CD4-positive, alpha-beta T cell (primary cell): ENCODE results near the gene BRDT. TPM values are rescaled to one million over a fixed set of nuclear protein-coding genes. Genes with fewer than 3 reads are reported as not detected.

Experiments
- ATAC-seq: fragments of 200-7000 bp; cut with Tn5 transposase; one replicate; pipeline ENCODE4 v1.10.0; 2022; ENCODE audit warnings: mild to moderate bottlenecking; ENCODE audit not compliant: poor library complexity
- CTCF ChIA-PET: fragments of 350-600 bp; sonication (Branson Sonifier 250); formaldehyde crosslinking; loops from one replicate; lab custom pipeline; 2021; ENCODE audit warnings: antibody characterized with exemption, inconsistent platforms; lab: Charles Lee
- POLR2A ChIA-PET: fragments of 350-600 bp; sonication (Branson Sonifier 250); formaldehyde crosslinking; loops from one replicate; lab custom pipeline; 2021; ENCODE audit warnings: antibody characterized with exemption, inconsistent platforms; lab: Charles Lee
- DNase-seq, 14 experiments: peaks; one replicate each; pipeline ENCODE4 v3.0.0-alpha.2; 2013 to 2020; ENCODE audit warnings: mixed read lengths in 2 of 14
- H3K27ac ChIP-seq, 2 donors: one replicate each; pipeline versions ENCODE4 v1.5.1 to v1.7.0; 2013; ENCODE audit warnings: low read length in 2 of 2, low read depth in 1 of 2, mild to moderate bottlenecking in 1 of 2
- H3K27me3 ChIP-seq, 2 experiments: 1 replicate in 1 of 2; 2 replicates in 1 of 2; pipeline versions ENCODE4 v1.6.1 to v1.7.0; 2013; ENCODE audit warnings: low read length in 2 of 2, control low read depth in 1 of 2, mild to moderate bottlenecking in 1 of 2, moderate library complexity in 1 of 2; ENCODE audit not compliant: insufficient read depth in 2 of 2, control insufficient read depth in 1 of 2
- H3K36me3 ChIP-seq: one replicate; pipeline ENCODE4 v1.6.1; 2013; ENCODE audit warnings: low read length, control low read depth; ENCODE audit not compliant: insufficient read depth
- H3K4me1 ChIP-seq: one replicate; pipeline ENCODE4 v1.6.1; 2013; ENCODE audit warnings: low read length, control low read depth; ENCODE audit not compliant: insufficient read depth
- H3K4me3 ChIP-seq: one replicate; pipeline ENCODE4 v1.5.1; 2013; ENCODE audit warnings: mild to moderate bottlenecking, low read length, moderate library complexity
- H3K9me3 ChIP-seq, 2 experiments: 1 replicate in 1 of 2; 2 replicates in 1 of 2; pipeline versions ENCODE4 v1.6.1 to v1.7.0; 2013; ENCODE audit warnings: low read length in 2 of 2, mild to moderate bottlenecking in 2 of 2, control low read depth in 1 of 2, moderate library complexity in 1 of 2; ENCODE audit not compliant: control insufficient read depth in 1 of 2, insufficient read depth in 1 of 2
- H3K27ac Mint-ChIP-seq: one replicate; pipeline ENCODE4 v1.8.0; 2020; ENCODE audit warnings: mixed read lengths
- H3K27me3 Mint-ChIP-seq: one replicate; pipeline ENCODE4 v1.8.0; 2021; ENCODE audit warnings: mixed read lengths
- H3K36me3 Mint-ChIP-seq: one replicate; pipeline ENCODE4 v1.8.0; 2021; ENCODE audit warnings: low read depth, mixed read lengths
- H3K4me1 Mint-ChIP-seq: one replicate; pipeline ENCODE4 v1.8.0; 2021; ENCODE audit warnings: low read depth, mixed read lengths
- H3K4me3 Mint-ChIP-seq: one replicate; pipeline ENCODE4 v1.8.0; 2020; ENCODE audit warnings: mild to moderate bottlenecking, mixed read lengths
- H3K9me3 Mint-ChIP-seq: one replicate; pipeline ENCODE4 v1.8.0; 2020; ENCODE audit warnings: mixed read lengths
- CTCF ChIP-seq: fragments of 200-600 bp; IDR thresholded peaks from one replicate; pipeline ENCODE4 v1.8.0; 2022; ENCODE audit warnings: antibody characterized with exemption, mild to moderate bottlenecking
- intact Hi-C, 2 experiments: fragments of 100-400 bp; cut with DNase I in 1 of 2; cut with micrococcal nuclease in 1 of 2; formaldehyde crosslinking; loops; one replicate each; pipeline versions ENCODE4 v1.15.1 to v1.9.0; 2023 to 2025; cut with DNase I, micrococcal nuclease
- total RNA-seq, 174 experiments: library from RNA in 2 of 174; stranded (reverse) in 2 of 174; gene quantifications; one replicate each; pipeline ENCODE4 v1.2.3 and lab custom pipeline; 2021 to 2026

The BRDT gene
- total RNA-seq, 2 experiments from 2014 or later = not detected

- H3K27me3 Mint-ChIP-seq = peaks cover 5% of the 10 kb centered on the region
- intact Hi-C loops = no loop called here
- ATAC-seq (no peak), DNase-seq (no peak)
- H3K27ac ChIP-seq = no peak overlapping the region
- H3K36me3 ChIP-seq = no peaks in the 10 kb centered on the region
- POLR2A ChIA-PET = no interaction called here
- no peaks in the 10 kb centered on the region for H3K9me3 ChIP-seq
- no peak overlapping the region for H3K4me3 Mint-ChIP-seq
- no peaks in the 10 kb centered on the region for H3K4me1 Mint-ChIP-seq
- no peak overlapping the region for H3K4me3 ChIP-seq
- H3K36me3 Mint-ChIP-seq = no peaks in the 10 kb centered on the region
- no peak for TF ChIP-seq CTCF
- no peaks in the 10 kb centered on the region for H3K4me1 ChIP-seq
- no peaks in the 10 kb centered on the region for H3K27me3 ChIP-seq
- no peaks in the 10 kb centered on the region for H3K9me3 Mint-ChIP-seq
- H3K27ac Mint-ChIP-seq = no peak overlapping the region
- CTCF ChIA-PET = no interaction called here
Observed at GRCh38 chr1:92043621-92044020, 94.4 kb downstream of the BRDT start.

GRCh38 chr1:92045766-92046495 lies 96.7 kb downstream of the BRDT start:
- H3K4me1 ChIP-seq = no peaks in the 10 kb centered on the region
- H3K27me3 Mint-ChIP-seq = peaks cover 5% of the 10 kb centered on the region
- H3K4me3 ChIP-seq = no peak overlapping the region
- H3K9me3 Mint-ChIP-seq = no peaks in the 10 kb centered on the region
- no peak for DNase-seq
- ATAC-seq = no peak
- H3K4me3 Mint-ChIP-seq = no peak overlapping the region
- intact Hi-C loops = no loop called here
- POLR2A ChIA-PET = no interaction called here
- TF ChIP-seq CTCF = no peak
- no peaks in the 10 kb centered on the region for H3K4me1 Mint-ChIP-seq
- no peaks in the 10 kb centered on the region for H3K27me3 ChIP-seq
- no peaks in the 10 kb centered on the region for H3K36me3 Mint-ChIP-seq
- H3K36me3 ChIP-seq = no peaks in the 10 kb centered on the region
- no peak overlapping the region for H3K27ac Mint-ChIP-seq
- no peak overlapping the region for H3K27ac ChIP-seq
- CTCF ChIA-PET = no interaction called here
- no peaks in the 10 kb centered on the region for H3K9me3 ChIP-seq

- no peaks in the 10 kb centered on the region for H3K27me3 ChIP-seq
- no peak for TF ChIP-seq CTCF
- ATAC-seq (no peak), DNase-seq (no peak)
- Mint-ChIP-seq H3K4me3 (no peak overlapping the region), H3K36me3 (no peaks in the 10 kb centered on the region), H3K4me1 (no peaks in the 10 kb centered on the region), H3K9me3 (no peaks in the 10 kb centered on the region), H3K27ac (no peak overlapping the region), H3K27me3 (peaks cover under 1% of the 10 kb centered on the region)
- no peaks in the 10 kb centered on the region for H3K4me1 ChIP-seq
- POLR2A ChIA-PET = no interaction called here
- intact Hi-C loops = no loop called here
- no peak overlapping the region for H3K4me3 ChIP-seq
- H3K36me3 ChIP-seq = no peaks in the 10 kb centered on the region
- no peak overlapping the region for H3K27ac ChIP-seq
- no peaks in the 10 kb centered on the region for H3K9me3 ChIP-seq
- CTCF ChIA-PET = interaction anchor here (0.7 to 1.0 kb wide), 2 partner anchors 10 to 14 kb away, joined by 3 read pairs; no protein-coding TSS in a partner anchor
Observed at GRCh38 chr1:92051948-92052347, 102.7 kb downstream of the BRDT start.

Other genes with a start within 250 kb of the BRDT start
- 10 to 100 TPM; 31.5 to 36.6 TPM for gene TGFBR3, start 63.2 kb upstream of the BRDT start, total RNA-seq
- not detected for gene EPHX4, start 80.6 kb downstream of the BRDT start, total RNA-seq
- not detected for gene SETSIP, start 126.0 kb downstream of the BRDT start, total RNA-seq
- 1 to 10 TPM; 1.8 to 2.8 TPM for gene BTBD8, start 130.9 kb downstream of the BRDT start, total RNA-seq